Measurements from ENCODE around the gene DHODH.
"Not testable (repeated sequence)": the region's sequence is repeated elsewhere in the genome, so short reads cannot be mapped to it uniquely, and the experiment has no call there.

DHODH gene

GRCh38 chr16:72051818-72052217 lies 43.3 kb downstream of the DHODH start:
- no peak for DNase-seq (ENCODE audit: low read depth)
- H3K4me3 ChIP-seq (ENCODE audit: low read depth, low read length) = no peak overlapping the region
- TF ChIP-seq, protein P1, sequence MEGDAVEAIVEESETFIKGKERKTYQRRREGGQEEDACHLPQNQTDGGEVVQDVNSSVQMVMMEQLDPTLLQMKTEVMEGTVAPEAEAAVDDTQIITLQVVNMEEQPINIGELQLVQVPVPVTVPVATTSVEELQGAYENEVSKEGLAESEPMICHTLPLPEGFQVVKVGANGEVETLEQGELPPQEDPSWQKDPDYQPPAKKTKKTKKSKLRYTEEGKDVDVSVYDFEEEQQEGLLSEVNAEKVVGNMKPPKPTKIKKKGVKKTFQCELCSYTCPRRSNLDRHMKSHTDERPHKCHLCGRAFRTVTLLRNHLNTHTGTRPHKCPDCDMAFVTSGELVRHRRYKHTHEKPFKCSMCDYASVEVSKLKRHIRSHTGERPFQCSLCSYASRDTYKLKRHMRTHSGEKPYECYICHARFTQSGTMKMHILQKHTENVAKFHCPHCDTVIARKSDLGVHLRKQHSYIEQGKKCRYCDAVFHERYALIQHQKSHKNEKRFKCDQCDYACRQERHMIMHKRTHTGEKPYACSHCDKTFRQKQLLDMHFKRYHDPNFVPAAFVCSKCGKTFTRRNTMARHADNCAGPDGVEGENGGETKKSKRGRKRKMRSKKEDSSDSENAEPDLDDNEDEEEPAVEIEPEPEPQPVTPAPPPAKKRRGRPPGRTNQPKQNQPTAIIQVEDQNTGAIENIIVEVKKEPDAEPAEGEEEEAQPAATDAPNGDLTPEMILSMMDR (conservative IDR thresholded peaks at IDR 0.05; ENCODE audit: low read depth, low read length) = no peak

DNA sequence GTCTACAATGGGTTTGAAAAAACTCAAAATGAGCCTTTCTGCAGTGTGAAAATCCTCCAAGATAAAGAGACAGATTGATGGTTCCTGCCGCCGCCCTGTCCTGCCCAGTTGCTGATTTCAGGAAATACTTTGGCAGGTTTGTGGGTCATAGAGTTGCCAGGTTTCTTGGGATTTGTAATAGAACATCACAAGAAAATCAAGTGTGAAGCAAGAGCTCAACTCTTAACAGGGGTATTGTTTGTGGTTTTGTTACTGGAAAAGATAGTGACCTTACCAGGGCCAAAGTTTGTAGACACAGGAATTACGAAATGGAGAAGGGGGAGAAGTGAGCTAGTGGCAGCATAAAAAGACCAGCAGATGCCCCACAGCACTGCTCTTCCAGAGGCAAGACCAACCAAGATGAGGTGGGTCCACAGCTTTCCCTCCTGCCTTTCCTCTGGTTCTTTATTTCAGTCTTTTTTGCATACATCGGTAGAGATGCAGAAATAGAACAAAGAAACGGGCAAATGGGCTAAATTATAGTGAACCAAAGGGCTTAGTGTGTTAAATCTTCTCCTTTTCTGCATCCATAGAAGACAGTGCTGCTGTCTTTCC lies 45.8 kb downstream of the DHODH start, which contains the start of gene HP:
Gene HP (plus strand): TSS at position 252 of the 594 bp plus-strand sequence. CDS start 148 bp downstream, at position 400.
- not testable (repeated sequence) for DNase-seq (ENCODE audit: low read depth); H3K4me3 ChIP-seq (ENCODE audit: low read depth, low read length)

DNA sequence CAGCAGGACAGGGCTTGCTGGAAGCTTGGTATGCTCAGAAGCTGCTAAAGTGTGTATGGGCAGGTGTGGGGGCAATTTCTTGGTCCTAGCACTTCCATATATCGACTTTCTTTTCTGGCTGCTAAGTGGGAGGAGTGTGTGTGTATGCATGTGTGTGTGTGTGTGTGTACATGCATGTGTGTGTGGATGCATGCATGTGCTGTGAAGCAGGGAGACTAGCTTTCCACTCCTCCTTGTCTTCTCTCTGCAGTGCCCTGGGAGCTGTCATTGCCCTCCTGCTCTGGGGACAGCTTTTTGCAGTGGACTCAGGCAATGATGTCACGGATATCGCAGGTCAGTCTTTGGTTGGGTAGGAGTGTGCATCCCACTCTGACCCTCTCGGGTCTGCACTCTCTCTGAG lies 47.4 kb downstream of the DHODH start:
- DNase-seq (ENCODE audit: low read depth) = no peak
- TF ChIP-seq, protein P1 (conservative IDR thresholded peaks at IDR 0.05; ENCODE audit: low read depth, low read length) = no peak
- no peak overlapping the region for H3K4me3 ChIP-seq (ENCODE audit: low read depth, low read length)

DNA sequence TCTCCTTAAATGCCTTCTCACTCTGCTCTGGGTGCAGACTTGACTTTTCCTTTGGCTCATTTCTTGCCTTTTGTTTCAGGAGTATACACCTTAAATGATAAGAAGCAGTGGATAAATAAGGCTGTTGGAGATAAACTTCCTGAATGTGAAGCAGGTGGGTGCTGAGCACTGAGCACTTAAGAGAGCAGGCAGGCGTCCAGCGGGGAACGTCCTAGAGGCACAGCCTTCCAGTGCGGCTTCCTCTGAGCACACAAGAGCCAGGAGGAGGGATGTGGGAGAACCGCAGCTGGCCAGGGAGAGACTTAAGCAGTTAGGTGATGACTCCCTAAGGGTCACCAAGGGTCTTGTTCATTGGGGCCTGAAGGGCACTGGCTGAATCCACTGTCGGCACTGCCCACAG lies 48.8 kb downstream of the DHODH start:
- not testable (repeated sequence) for DNase-seq (ENCODE audit: low read depth); H3K4me3 ChIP-seq (ENCODE audit: low read depth, low read length)

DNA sequence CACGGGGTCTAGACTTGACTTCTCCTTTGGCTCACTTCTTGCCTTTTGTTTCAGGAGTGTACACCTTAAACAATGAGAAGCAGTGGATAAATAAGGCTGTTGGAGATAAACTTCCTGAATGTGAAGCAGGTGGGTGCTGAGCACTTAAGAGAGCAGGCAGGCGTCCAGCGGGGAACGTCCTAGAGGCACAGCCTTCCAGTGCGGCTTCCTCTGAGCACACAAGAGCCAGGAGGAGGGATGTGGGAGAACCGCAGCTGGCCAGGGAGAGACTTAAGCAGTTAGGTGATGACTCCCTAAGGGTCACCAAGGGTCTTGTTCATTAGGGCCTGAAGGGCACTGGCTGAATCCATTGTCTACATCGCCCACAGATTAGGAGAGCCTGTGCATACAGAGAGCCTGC lies 50.5 kb downstream of the DHODH start:
- not testable (repeated sequence) for DNase-seq (ENCODE audit: low read depth); H3K4me3 ChIP-seq (ENCODE audit: low read depth, low read length)

DNA sequence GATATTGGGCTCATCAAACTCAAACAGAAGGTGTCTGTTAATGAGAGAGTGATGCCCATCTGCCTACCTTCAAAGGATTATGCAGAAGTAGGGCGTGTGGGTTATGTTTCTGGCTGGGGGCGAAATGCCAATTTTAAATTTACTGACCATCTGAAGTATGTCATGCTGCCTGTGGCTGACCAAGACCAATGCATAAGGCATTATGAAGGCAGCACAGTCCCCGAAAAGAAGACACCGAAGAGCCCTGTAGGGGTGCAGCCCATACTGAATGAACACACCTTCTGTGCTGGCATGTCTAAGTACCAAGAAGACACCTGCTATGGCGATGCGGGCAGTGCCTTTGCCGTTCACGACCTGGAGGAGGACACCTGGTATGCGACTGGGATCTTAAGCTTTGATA lies 51.9 kb downstream of the DHODH start:
- DNase-seq (ENCODE audit: low read depth) = no peak
- no peak overlapping the region for H3K4me3 ChIP-seq (ENCODE audit: low read depth, low read length)
- TF ChIP-seq, protein P1 (conservative IDR thresholded peaks at IDR 0.05; ENCODE audit: low read depth, low read length) = no peak

DNA sequence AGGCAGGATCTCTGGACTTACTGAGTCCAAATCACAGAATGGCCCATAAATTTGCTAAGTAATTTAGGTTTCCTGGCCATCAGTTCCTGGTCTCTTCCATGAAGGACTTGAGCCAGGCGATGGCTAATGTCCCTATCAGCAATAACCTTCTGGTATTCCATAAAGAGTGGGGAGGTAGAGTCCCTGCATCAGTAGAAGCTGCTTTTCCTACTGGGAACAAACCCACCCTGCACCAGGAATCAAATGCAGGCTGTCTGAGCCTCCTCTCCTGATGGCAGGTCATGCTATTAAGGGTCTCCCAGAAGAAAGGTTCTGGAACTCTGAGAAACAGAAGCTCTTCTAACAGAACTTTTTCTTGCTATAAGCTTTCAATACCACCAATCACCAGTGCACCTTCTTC lies 53.0 kb downstream of the DHODH start:
- DNase-seq (ENCODE audit: low read depth) = no peak
- TF ChIP-seq, protein P1 (conservative IDR thresholded peaks at IDR 0.05; ENCODE audit: low read depth, low read length) = no peak
- H3K4me3 ChIP-seq (ENCODE audit: low read depth, low read length) = no peak overlapping the region

GRCh38 chr16:72064361-72064894 lies 55.9 kb downstream of the DHODH start:
- no peak for DNase-seq (ENCODE audit: low read depth)
- TF ChIP-seq, protein P1 (conservative IDR thresholded peaks at IDR 0.05; ENCODE audit: low read depth, low read length) = no peak
- H3K4me3 ChIP-seq (ENCODE audit: low read depth, low read length) = no peak overlapping the region
